SK-N-SH treated with all-trans-retinoic acid at 6 μM for 48 hours (cell line): ENCODE measurements around the gene ACTL9.

Source experiments
- ATAC-seq: fragments of 200-7000 bp; cut with Tn5 transposase; 3 replicates; pipeline ENCODE4 v1.9.1; 2020; ENCODE audit warnings: mild to moderate bottlenecking, moderate library complexity
- ARNTL ChIP-seq: fragments of 450-650 bp; formaldehyde crosslinking; IDR thresholded peaks from 2 replicates; pipeline ENCODE4 v1.5.0; 2020; ENCODE audit warnings: low read depth, mild to moderate bottlenecking, moderate library complexity, borderline replicate concordance
- BACH2 ChIP-seq: fragments of 250-450 bp; sonication (Bioruptor Pico); IDR thresholded peaks from 2 replicates; pipeline ENCODE4 v1.9.0; 2021; ENCODE audit warnings: mild to moderate bottlenecking, borderline replicate concordance
- CSDC2 ChIP-seq: fragments of 250-450 bp; sonication (Bioruptor Pico); IDR thresholded peaks from 2 replicates; pipeline ENCODE4 v1.5.0; 2020; ENCODE audit warnings: mild to moderate bottlenecking, moderate library complexity
- ESRRG ChIP-seq: fragments of 250-450 bp; sonication (Bioruptor Pico); IDR thresholded peaks from 2 replicates; pipeline ENCODE4 v1.6.1; 2021; ENCODE audit warnings: mild to moderate bottlenecking
- GLIS3 ChIP-seq: fragments of 250-450 bp; sonication (Bioruptor Pico); IDR thresholded peaks from 2 replicates; pipeline ENCODE4 v1.5.0; 2020; ENCODE audit warnings: mild to moderate bottlenecking, moderate library complexity
- ISL1 ChIP-seq: fragments of 250-450 bp; sonication (Bioruptor Pico); IDR thresholded peaks from 2 replicates; pipeline ENCODE4 v2.1.2; 2022; ENCODE audit warnings: mild to moderate bottlenecking, moderate library complexity
- OSR1 ChIP-seq: fragments of 250-450 bp; sonication (Bioruptor Pico); IDR thresholded peaks from 2 replicates; pipeline ENCODE4 v1.8.0; 2022; ENCODE audit warnings: moderate library complexity, mild to moderate bottlenecking, inconsistent platforms
- PPARA ChIP-seq: fragments of 250-450 bp; sonication (Bioruptor Pico); IDR thresholded peaks from 2 replicates; pipeline ENCODE4 v1.5.0; 2020; ENCODE audit warnings: mild to moderate bottlenecking, borderline replicate concordance
- SNAI2 ChIP-seq: fragments of 250-450 bp; sonication (Bioruptor Pico); IDR thresholded peaks from 2 replicates; pipeline ENCODE4 v1.5.0; 2020; ENCODE audit warnings: mild to moderate bottlenecking, moderate library complexity
- TCF4 ChIP-seq: fragments of 250-450 bp; sonication (Bioruptor Pico); IDR thresholded peaks from 2 replicates; pipeline ENCODE4 v1.8.0; 2021; ENCODE audit warnings: mild to moderate bottlenecking, moderate library complexity, borderline replicate concordance
- TOX ChIP-seq: fragments of 250-450 bp; sonication (Bioruptor Pico); IDR thresholded peaks from 2 replicates; pipeline ENCODE4 v1.8.0; 2021; ENCODE audit warnings: mild to moderate bottlenecking, moderate library complexity, borderline replicate concordance
- ZC3H10 ChIP-seq: fragments of 250-450 bp; sonication (Bioruptor Pico); IDR thresholded peaks from 2 replicates; pipeline ENCODE4 v1.5.1; 2021; ENCODE audit warnings: mild to moderate bottlenecking, moderate library complexity
- ZFP3 ChIP-seq: fragments of 250-450 bp; sonication (Bioruptor Pico); IDR thresholded peaks from 2 replicates; pipeline ENCODE4 v1.5.0; 2020; ENCODE audit warnings: mild to moderate bottlenecking, moderate library complexity
- ZFP30 ChIP-seq: fragments of 450-650 bp; formaldehyde crosslinking; IDR thresholded peaks from 2 replicates; pipeline ENCODE4 v1.5.0; 2022; ENCODE audit warnings: mild to moderate bottlenecking, moderate library complexity
- ZNF565 ChIP-seq: fragments of 450-650 bp; formaldehyde crosslinking; conservative IDR thresholded peaks from 2 replicates; pipeline ENCODE4 v1.5.0; 2020; ENCODE audit warnings: low read depth, mild to moderate bottlenecking, moderate library complexity
- ZNF70 ChIP-seq: fragments of 450-650 bp; formaldehyde crosslinking; IDR thresholded peaks from 2 replicates; pipeline ENCODE4 v1.5.0; 2020; ENCODE audit warnings: mild to moderate bottlenecking, moderate library complexity
- ZNF8 ChIP-seq: fragments of 450-650 bp; formaldehyde crosslinking; IDR thresholded peaks from 2 replicates; pipeline ENCODE4 v1.5.0; 2020; ENCODE audit warnings: mild to moderate bottlenecking, moderate library complexity
- TF ChIP-seq, protein P1 (sequence below): fragments of 250-450 bp; sonication (Bioruptor Pico); IDR thresholded peaks from 2 replicates; pipeline ENCODE4 v1.8.0; 2020; ENCODE audit warnings: mild to moderate bottlenecking, moderate library complexity, borderline replicate concordance
- TF ChIP-seq, protein P2 (sequence below): fragments of 250-450 bp; sonication (Bioruptor Pico); IDR thresholded peaks from 2 replicates; pipeline ENCODE4 v1.8.0; 2021; ENCODE audit warnings: low read depth, mild to moderate bottlenecking, moderate library complexity, borderline replicate concordance
- TF ChIP-seq, protein P3 (sequence below): fragments of 250-450 bp; sonication (Bioruptor Pico); IDR thresholded peaks from 2 replicates; pipeline ENCODE4 v1.5.0; 2020; ENCODE audit warnings: mild to moderate bottlenecking, moderate library complexity
- TF ChIP-seq, protein P4 (sequence below): fragments of 250-450 bp; sonication (Bioruptor Pico); IDR thresholded peaks from 2 replicates; pipeline ENCODE4 v1.5.1; 2020; ENCODE audit warnings: low read depth, mild to moderate bottlenecking, moderate library complexity
- TF ChIP-seq, protein P5 (sequence below): fragments of 250-450 bp; sonication (Bioruptor Pico); IDR thresholded peaks from 2 replicates; pipeline ENCODE4 v1.5.1; 2021; ENCODE audit warnings: mild to moderate bottlenecking, moderate library complexity

ACTL9 gene

DNA sequence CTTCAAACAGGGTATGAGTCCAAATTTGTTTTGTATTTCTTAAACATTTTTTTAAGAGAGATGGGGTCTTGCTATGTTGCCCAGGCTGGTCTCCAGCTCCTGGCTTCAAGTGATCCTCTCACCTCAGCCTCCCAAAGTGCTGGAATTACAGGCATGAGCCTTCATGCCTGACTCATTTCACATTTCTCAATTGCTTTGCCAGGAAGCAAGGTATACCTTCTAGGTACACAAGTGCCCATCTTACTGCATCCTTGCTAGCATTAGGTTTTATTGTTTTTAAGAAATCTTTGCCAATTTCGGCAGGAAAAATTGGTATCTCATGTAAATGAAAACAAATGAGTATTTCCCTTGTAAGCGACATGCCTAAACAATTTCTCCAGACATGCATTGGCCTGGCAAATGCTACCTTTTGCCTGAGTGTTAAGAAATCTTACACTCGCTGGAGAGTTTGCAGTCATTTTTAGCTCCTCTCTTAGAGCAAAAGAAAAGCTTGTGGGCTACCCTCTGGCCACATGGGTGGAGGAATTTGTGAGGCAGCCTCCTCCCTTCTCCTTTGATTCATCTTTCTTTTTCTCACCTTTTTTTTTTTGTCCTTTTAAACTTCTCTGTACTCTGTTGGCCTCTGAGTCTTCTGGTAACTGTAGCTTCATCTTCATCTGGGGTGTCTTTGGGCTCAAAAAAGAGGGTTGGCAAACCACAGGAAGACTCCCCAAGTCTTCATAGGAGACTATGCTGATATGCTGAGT lies 33.0 kb downstream of the ACTL9 start:
- TF ChIP-seq ESRRG (CRISPR knock-in tag) (no peak), ZFP30 (CRISPR knock-in tag) (no peak), ARNTL (CRISPR knock-in tag) (no peak), BACH2 (CRISPR knock-in tag) (no peak), SNAI2 (CRISPR knock-in tag) (no peak), GLIS3 (no peak)
- TF ChIP-seq, protein P1, sequence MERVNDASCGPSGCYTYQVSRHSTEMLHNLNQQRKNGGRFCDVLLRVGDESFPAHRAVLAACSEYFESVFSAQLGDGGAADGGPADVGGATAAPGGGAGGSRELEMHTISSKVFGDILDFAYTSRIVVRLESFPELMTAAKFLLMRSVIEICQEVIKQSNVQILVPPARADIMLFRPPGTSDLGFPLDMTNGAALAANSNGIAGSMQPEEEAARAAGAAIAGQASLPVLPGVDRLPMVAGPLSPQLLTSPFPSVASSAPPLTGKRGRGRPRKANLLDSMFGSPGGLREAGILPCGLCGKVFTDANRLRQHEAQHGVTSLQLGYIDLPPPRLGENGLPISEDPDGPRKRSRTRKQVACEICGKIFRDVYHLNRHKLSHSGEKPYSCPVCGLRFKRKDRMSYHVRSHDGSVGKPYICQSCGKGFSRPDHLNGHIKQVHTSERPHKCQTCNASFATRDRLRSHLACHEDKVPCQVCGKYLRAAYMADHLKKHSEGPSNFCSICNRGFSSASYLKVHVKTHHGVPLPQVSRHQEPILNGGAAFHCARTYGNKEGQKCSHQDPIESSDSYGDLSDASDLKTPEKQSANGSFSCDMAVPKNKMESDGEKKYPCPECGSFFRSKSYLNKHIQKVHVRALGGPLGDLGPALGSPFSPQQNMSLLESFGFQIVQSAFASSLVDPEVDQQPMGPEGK: no peak
- no peak for ATAC-seq

DNA sequence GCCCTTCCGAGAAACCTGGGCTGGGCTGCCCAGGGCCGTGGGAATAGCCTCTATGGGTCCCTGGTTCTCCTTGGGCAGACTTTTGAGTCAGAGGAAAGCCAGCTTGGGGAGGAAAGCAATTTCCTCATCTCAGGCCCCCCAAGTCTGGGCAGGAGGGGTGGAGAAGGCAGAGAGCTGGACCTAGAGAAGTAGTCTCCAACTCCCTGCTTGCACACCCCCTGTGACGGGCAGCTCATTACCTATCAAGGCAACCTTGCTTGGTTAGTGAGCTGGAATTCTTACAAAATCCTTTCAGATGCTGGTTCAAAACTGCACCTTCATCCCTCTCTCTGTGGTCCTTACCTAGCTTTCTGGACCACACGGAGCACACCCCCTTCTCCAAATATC lies 33.9 kb downstream of the ACTL9 start:
- TF ChIP-seq, protein P2, sequence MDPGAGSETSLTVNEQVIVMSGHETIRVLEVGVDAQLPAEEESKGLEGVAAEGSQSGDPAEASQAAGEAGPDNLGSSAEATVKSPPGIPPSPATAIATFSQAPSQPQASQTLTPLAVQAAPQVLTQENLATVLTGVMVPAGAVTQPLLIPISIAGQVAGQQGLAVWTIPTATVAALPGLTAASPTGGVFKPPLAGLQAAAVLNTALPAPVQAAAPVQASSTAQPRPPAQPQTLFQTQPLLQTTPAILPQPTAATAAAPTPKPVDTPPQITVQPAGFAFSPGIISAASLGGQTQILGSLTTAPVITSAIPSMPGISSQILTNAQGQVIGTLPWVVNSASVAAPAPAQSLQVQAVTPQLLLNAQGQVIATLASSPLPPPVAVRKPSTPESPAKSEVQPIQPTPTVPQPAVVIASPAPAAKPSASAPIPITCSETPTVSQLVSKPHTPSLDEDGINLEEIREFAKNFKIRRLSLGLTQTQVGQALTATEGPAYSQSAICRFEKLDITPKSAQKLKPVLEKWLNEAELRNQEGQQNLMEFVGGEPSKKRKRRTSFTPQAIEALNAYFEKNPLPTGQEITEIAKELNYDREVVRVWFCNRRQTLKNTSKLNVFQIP (CRISPR knock-in tag): no peak
- TF ChIP-seq, protein P3, sequence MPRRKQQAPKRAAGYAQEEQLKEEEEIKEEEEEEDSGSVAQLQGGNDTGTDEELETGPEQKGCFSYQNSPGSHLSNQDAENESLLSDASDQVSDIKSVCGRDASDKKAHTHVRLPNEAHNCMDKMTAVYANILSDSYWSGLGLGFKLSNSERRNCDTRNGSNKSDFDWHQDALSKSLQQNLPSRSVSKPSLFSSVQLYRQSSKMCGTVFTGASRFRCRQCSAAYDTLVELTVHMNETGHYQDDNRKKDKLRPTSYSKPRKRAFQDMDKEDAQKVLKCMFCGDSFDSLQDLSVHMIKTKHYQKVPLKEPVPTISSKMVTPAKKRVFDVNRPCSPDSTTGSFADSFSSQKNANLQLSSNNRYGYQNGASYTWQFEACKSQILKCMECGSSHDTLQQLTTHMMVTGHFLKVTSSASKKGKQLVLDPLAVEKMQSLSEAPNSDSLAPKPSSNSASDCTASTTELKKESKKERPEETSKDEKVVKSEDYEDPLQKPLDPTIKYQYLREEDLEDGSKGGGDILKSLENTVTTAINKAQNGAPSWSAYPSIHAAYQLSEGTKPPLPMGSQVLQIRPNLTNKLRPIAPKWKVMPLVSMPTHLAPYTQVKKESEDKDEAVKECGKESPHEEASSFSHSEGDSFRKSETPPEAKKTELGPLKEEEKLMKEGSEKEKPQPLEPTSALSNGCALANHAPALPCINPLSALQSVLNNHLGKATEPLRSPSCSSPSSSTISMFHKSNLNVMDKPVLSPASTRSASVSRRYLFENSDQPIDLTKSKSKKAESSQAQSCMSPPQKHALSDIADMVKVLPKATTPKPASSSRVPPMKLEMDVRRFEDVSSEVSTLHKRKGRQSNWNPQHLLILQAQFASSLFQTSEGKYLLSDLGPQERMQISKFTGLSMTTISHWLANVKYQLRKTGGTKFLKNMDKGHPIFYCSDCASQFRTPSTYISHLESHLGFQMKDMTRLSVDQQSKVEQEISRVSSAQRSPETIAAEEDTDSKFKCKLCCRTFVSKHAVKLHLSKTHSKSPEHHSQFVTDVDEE (CRISPR knock-in tag): no peak
- no peak for TF ChIP-seq TCF4
- TF ChIP-seq ZNF8 (CRISPR knock-in tag): no peak
- no peak for TF ChIP-seq ESRRG (CRISPR knock-in tag)
- TF ChIP-seq PPARA (CRISPR knock-in tag): no peak
- TF ChIP-seq CSDC2 (CRISPR knock-in tag): no peak
- TF ChIP-seq ARNTL (CRISPR knock-in tag): no peak
- TF ChIP-seq ZFP3 (CRISPR knock-in tag): no peak
- TF ChIP-seq ZC3H10 (CRISPR knock-in tag): no peak
- TF ChIP-seq, protein P4, sequence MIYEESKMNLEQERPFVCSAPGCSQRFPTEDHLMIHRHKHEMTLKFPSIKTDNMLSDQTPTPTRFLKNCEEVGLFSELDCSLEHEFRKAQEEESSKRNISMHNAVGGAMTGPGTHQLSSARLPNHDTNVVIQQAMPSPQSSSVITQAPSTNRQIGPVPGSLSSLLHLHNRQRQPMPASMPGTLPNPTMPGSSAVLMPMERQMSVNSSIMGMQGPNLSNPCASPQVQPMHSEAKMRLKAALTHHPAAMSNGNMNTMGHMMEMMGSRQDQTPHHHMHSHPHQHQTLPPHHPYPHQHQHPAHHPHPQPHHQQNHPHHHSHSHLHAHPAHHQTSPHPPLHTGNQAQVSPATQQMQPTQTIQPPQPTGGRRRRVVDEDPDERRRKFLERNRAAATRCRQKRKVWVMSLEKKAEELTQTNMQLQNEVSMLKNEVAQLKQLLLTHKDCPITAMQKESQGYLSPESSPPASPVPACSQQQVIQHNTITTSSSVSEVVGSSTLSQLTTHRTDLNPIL: no peak
- no peak for TF ChIP-seq SNAI2 (CRISPR knock-in tag)
- TF ChIP-seq ZNF70 (CRISPR knock-in tag): no peak
- no peak for TF ChIP-seq ISL1 (CRISPR knock-in tag)
- no peak for TF ChIP-seq ZNF565 (CRISPR knock-in tag)
- TF ChIP-seq, all 23 proteins: peak for 0
- ATAC-seq: no peak

DNA sequence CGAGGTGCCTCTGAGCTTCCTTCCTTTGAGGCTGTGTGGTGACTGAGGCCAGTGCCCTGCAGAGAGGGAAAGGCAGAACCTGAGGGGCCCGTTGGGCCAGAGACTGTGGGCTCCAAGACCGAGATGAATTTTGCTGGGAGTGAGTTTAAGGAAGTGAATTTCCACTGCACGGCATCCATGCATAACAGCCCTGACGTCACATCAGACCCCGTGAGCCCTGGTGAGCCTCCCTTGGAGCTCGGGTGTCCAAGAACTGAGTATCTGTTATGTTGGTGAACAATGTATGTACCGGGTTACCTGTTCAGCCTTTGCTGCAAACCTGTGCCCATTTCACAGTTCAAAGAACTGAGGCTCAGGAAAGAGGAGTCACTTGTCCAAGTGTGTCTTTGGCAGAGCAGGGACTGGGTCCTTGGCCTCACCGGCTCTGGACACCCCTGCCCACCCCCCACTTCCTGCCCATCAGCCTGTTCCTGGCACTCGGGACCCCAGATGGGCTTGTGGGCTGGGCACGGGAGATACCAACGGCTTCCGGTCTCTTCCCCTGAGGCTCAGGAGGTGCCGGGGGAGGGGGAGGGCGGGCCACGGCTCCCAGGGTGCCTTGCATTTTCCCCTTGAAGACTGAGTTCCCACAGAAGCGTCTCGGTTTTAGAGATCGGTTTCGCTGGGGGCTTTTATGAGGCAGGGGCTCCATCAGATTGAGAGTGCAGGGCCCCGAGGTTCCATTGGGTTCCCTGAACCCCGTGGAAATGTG lies 34.5 kb downstream of the ACTL9 start:
- no peak for ATAC-seq
- TF ChIP-seq CSDC2 (CRISPR knock-in tag) (no peak), ZNF70 (CRISPR knock-in tag) (no peak), ISL1 (CRISPR knock-in tag) (no peak), TOX (CRISPR knock-in tag) (no peak), ZNF565 (CRISPR knock-in tag) (no peak), OSR1 (CRISPR knock-in tag) (no peak), ZC3H10 (CRISPR knock-in tag) (no peak)
- TF ChIP-seq, protein P3 (CRISPR knock-in tag): no peak
- TF ChIP-seq, protein P5, sequence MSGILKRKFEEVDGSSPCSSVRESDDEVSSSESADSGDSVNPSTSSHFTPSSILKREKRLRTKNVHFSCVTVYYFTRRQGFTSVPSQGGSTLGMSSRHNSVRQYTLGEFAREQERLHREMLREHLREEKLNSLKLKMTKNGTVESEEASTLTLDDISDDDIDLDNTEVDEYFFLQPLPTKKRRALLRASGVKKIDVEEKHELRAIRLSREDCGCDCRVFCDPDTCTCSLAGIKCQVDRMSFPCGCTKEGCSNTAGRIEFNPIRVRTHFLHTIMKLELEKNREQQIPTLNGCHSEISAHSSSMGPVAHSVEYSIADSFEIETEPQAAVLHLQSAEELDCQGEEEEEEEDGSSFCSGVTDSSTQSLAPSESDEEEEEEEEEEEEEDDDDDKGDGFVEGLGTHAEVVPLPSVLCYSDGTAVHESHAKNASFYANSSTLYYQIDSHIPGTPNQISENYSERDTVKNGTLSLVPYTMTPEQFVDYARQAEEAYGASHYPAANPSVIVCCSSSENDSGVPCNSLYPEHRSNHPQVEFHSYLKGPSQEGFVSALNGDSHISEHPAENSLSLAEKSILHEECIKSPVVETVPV (CRISPR knock-in tag): no peak
- TF ChIP-seq, protein P1: no peak
